SK-N-MC (cell line): ENCODE results near the gene RAB6B.

Experiments used
- EZH2 ChIP-seq: fragments of 200-600 bp; sonication (generic); IDR thresholded peaks from one replicate; pipeline ENCODE4 v1.6.1; 2017; ENCODE audit warnings: antibody characterized with exemption
- FOXP2 ChIP-seq: optimal IDR thresholded peaks from 2 replicates; pipeline ENCODE3; 2011; ENCODE audit warnings: mild to moderate bottlenecking, moderate library complexity; ENCODE audit not compliant: insufficient read depth; ENCODE audit errors: extremely low read length, control extremely low read depth
- POLR2AphosphoS5 ChIP-seq: IDR thresholded peaks from 2 replicates; pipeline ENCODE4 v1.6.1; 2012; ENCODE audit warnings: mild to moderate bottlenecking, low read depth, low read length, borderline replicate concordance

DNA sequence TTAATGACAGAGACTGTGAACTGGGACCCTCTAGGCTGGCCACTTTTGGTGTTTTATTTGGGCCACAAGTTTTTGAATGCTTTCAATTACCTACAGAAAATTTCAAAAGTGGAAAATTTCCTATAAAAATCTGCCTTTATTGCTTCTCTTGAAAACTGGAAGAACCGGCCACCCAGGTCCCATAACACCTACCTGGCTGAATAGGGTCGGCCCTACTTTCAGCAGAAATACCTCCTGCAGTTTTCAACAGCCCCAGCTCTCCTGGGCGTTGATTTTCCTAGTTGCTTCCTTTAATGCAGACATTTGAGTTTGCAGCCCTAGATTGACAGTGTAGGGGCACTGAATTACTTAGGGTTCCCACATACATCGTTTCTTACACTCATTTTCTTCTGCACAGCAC, 90.8 kb downstream of the RAB6B start:
- TF ChIP-seq EZH2 (no peak), FOXP2 (no peak), POLR2AphosphoS5 (no peak)
